ENCODE data around the gene MCL1.

DNA sequence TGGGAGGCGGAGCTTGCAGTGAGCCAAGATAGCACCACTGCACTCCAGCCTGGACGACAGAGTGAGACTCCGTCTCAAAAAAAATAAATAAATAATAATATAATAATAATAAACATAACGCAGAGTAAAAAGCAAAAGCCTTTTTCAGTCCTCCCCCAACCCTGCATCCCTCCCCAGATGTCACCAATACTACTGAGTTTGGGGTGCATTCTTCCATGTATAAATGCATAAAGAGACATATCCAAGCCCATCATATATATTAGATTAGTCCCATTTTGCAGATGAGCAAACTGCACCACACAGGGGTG lies 31.1 kb downstream of the MCL1 start:
- no peak for TF ChIP-seq ISL1 (CRISPR knock-in tag; IDR thresholded peaks at IDR 0.05)
- TF ChIP-seq GLIS3 (CRISPR knock-in tag; IDR thresholded peaks at IDR 0.05): no peak
- TF ChIP-seq, protein P1, sequence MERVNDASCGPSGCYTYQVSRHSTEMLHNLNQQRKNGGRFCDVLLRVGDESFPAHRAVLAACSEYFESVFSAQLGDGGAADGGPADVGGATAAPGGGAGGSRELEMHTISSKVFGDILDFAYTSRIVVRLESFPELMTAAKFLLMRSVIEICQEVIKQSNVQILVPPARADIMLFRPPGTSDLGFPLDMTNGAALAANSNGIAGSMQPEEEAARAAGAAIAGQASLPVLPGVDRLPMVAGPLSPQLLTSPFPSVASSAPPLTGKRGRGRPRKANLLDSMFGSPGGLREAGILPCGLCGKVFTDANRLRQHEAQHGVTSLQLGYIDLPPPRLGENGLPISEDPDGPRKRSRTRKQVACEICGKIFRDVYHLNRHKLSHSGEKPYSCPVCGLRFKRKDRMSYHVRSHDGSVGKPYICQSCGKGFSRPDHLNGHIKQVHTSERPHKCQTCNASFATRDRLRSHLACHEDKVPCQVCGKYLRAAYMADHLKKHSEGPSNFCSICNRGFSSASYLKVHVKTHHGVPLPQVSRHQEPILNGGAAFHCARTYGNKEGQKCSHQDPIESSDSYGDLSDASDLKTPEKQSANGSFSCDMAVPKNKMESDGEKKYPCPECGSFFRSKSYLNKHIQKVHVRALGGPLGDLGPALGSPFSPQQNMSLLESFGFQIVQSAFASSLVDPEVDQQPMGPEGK (CRISPR knock-in tag; IDR thresholded peaks at IDR 0.05; ENCODE audit: borderline replicate concordance): no peak
- TF ChIP-seq ZNF8 (CRISPR knock-in tag; IDR thresholded peaks at IDR 0.05): no peak
- no peak for TF ChIP-seq RARB (CRISPR knock-in tag; IDR thresholded peaks at IDR 0.05)
- TF ChIP-seq ZFP3 (CRISPR knock-in tag; IDR thresholded peaks at IDR 0.05): no peak
